CD4-positive, alpha-beta T cell treated with Interleukin-17A for 4 hours (primary cell): ENCODE measurements around the gene PROK2.
A peak's percentile ranks its signal among the peaks of the same experiment; 100 is the strongest.

Experiments used
- DNase-seq: peaks from one replicate; pipeline ENCODE4 v3.0.0-alpha.2; 2020; ENCODE audit warnings: mixed read lengths

The PROK2 gene

GRCh38 chr3:71784914-71785531, at the start of gene PROK2:
Gene PROK2 (minus strand): TSS chr3:71785148. CDS start chr3:71785052, 96 bp downstream.
- DNase-seq, result peak; percentile 37

GRCh38 chr3:71831599-71831998, 46.7 kb upstream of the PROK2 start:
- DNase-seq, result no peak

- no peak for DNase-seq
Observed at GRCh38 chr3:71825551-71826283, 40.8 kb upstream of the PROK2 start.

- DNase-seq, result no peak
Observed at GRCh38 chr3:71821116-71821515, 36.2 kb upstream of the PROK2 start.

GRCh38 chr3:71817262-71817661, 32.3 kb upstream of the PROK2 start:
- DNase-seq, result no peak

- no peak for DNase-seq
Observed at GRCh38 chr3:71816767-71817156, 31.8 kb upstream of the PROK2 start.

- no peak for DNase-seq
Observed at GRCh38 chr3:71815340-71816067, 30.6 kb upstream of the PROK2 start.

GRCh38 chr3:71813704-71814103, 28.8 kb upstream of the PROK2 start:
- DNase-seq, result no peak

- DNase-seq, result no peak
Observed at GRCh38 chr3:71813073-71813472, 28.1 kb upstream of the PROK2 start.

GRCh38 chr3:71810056-71810455, 25.1 kb upstream of the PROK2 start:
- no peak for DNase-seq

GRCh38 chr3:71809321-71810026, 24.5 kb upstream of the PROK2 start:
- DNase-seq, result no peak

- no peak for DNase-seq
Observed at GRCh38 chr3:71806736-71807135, 21.8 kb upstream of the PROK2 start.

GRCh38 chr3:71805691-71806090, 20.7 kb upstream of the PROK2 start:
- DNase-seq, result no peak

GRCh38 chr3:71805199-71805598, 20.3 kb upstream of the PROK2 start:
- no peak for DNase-seq

GRCh38 chr3:71803248-71803647, 18.3 kb upstream of the PROK2 start:
- DNase-seq, result no peak

- DNase-seq, result no peak
Observed at GRCh38 chr3:71801986-71802385, 17.0 kb upstream of the PROK2 start.

GRCh38 chr3:71800023-71800422, 15.1 kb upstream of the PROK2 start:
- DNase-seq, result no peak

- DNase-seq, result no peak
Observed at GRCh38 chr3:71797455-71797854, 12.5 kb upstream of the PROK2 start.

GRCh38 chr3:71796290-71796689, 11.3 kb upstream of the PROK2 start:
- no peak for DNase-seq

- no peak for DNase-seq
Observed at GRCh38 chr3:71791634-71792033, 6.7 kb upstream of the PROK2 start.

- no peak for DNase-seq
Observed at GRCh38 chr3:71789922-71790321, 5.0 kb upstream of the PROK2 start.

- no peak for DNase-seq
Observed at GRCh38 chr3:71787851-71788405, 3.0 kb upstream of the PROK2 start.

GRCh38 chr3:71786551-71786950, 1.6 kb upstream of the PROK2 start:
- DNase-seq, result no peak
